MCF 10A (cell line): ENCODE measurements around the gene ANO2. TPM values are rescaled to one million over a fixed set of nuclear protein-coding genes. Genes with fewer than 3 reads are reported as not detected.

Experiments
- BruUV-seq: library from RNA; stranded (reverse); fragments of 400-500 nt; replicated peaks from 2 replicates; lab custom pipeline; 2021; lab: Mats Ljungman, UMichigan
- CTCF ChIA-PET: fragments of 300-600 bp; sonication (Branson Sonifier 250); formaldehyde crosslinking; extraction: SDS; loops from one replicate; lab custom pipeline; 2021; ENCODE audit warnings: antibody characterized with exemption, inconsistent platforms; lab: Yijun Ruan, JAX
- POLR2A ChIA-PET: fragments of 300-600, 350-650 bp; sonication (Branson Sonifier 250); formaldehyde crosslinking; extraction: SDS; loops from one replicate; lab custom pipeline; 2020; ENCODE audit warnings: antibody characterized with exemption, inconsistent platforms; lab: Yijun Ruan, JAX
- DNase-seq: peaks from one replicate; pipeline ENCODE4 v3.0.0-alpha.2; 2018; ENCODE audit not compliant: unreplicated experiment
- H3K27ac Mint-ChIP-seq: one replicate; pipeline ENCODE4 v1.8.0; 2022; ENCODE audit warnings: mild to moderate bottlenecking, low read depth, mixed read lengths; ENCODE audit not compliant: unreplicated experiment
- H3K27me3 Mint-ChIP-seq: one replicate; pipeline ENCODE4 v1.8.0; 2022; ENCODE audit warnings: mixed read lengths; ENCODE audit not compliant: insufficient read depth, unreplicated experiment
- H3K36me3 Mint-ChIP-seq: one replicate; pipeline ENCODE4 v1.8.0; 2022; ENCODE audit warnings: mild to moderate bottlenecking, moderate library complexity, mixed read lengths; ENCODE audit not compliant: insufficient read depth, unreplicated experiment
- H3K4me1 Mint-ChIP-seq: one replicate; pipeline ENCODE4 v1.8.0; 2022; ENCODE audit warnings: mixed read lengths; ENCODE audit not compliant: insufficient read depth, unreplicated experiment
- H3K4me3 Mint-ChIP-seq: one replicate; pipeline ENCODE4 v1.8.0; 2022; ENCODE audit warnings: mild to moderate bottlenecking, moderate library complexity, mixed read lengths; ENCODE audit not compliant: unreplicated experiment
- H3K9me3 Mint-ChIP-seq: one replicate; pipeline ENCODE4 v1.8.0; 2022; ENCODE audit warnings: mixed read lengths; ENCODE audit not compliant: unreplicated experiment
- intact Hi-C: fragments of 100-400 bp; cut with micrococcal nuclease; formaldehyde crosslinking; loops from 2 replicates; pipeline ENCODE4 v1.14.1; 2022
- total RNA-seq: library from RNA; stranded (reverse); gene quantifications from 2 replicates; pipeline ENCODE4 v1.2.3, GENCODE V29; 2022
- TF ChIP-seq, protein P1 (sequence below): fragments of 200-600 bp; IDR thresholded peaks from one replicate; pipeline ENCODE4 v1.8.0; 2022; ENCODE audit warnings: antibody characterized with exemption, mild to moderate bottlenecking; ENCODE audit not compliant: unreplicated experiment

ANO2 gene
- total RNA-seq, 1 experiment from 2014 or later, result not detected

GRCh38 chr12:5956987-5957386 is 11.9 kb upstream of the ANO2 start:
- no peaks in the 10 kb centered on the region for H3K36me3 Mint-ChIP-seq
- TF ChIP-seq, protein P1, sequence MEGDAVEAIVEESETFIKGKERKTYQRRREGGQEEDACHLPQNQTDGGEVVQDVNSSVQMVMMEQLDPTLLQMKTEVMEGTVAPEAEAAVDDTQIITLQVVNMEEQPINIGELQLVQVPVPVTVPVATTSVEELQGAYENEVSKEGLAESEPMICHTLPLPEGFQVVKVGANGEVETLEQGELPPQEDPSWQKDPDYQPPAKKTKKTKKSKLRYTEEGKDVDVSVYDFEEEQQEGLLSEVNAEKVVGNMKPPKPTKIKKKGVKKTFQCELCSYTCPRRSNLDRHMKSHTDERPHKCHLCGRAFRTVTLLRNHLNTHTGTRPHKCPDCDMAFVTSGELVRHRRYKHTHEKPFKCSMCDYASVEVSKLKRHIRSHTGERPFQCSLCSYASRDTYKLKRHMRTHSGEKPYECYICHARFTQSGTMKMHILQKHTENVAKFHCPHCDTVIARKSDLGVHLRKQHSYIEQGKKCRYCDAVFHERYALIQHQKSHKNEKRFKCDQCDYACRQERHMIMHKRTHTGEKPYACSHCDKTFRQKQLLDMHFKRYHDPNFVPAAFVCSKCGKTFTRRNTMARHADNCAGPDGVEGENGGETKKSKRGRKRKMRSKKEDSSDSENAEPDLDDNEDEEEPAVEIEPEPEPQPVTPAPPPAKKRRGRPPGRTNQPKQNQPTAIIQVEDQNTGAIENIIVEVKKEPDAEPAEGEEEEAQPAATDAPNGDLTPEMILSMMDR, result no peak
- intact Hi-C loops, result no loop called here
- no peaks in the 10 kb centered on the region for H3K9me3 Mint-ChIP-seq
- H3K4me1 Mint-ChIP-seq, result no peaks in the 10 kb centered on the region
- no peak overlapping the region for H3K4me3 Mint-ChIP-seq
- peaks cover 85% of the 10 kb centered on the region for H3K27me3 Mint-ChIP-seq
- CTCF ChIA-PET, result interaction anchor here (1.0 to 2.0 kb wide), 3 partner anchors 8 to 31 kb away, joined by 4 to 11 read pairs (median 4); no protein-coding TSS in a partner anchor
- H3K27ac Mint-ChIP-seq, result no peak overlapping the region
- BruUV-seq, result no TSS peak
- DNase-seq, result no peak
- POLR2A ChIA-PET, result no interaction called here

GRCh38 chr12:5954661-5955060 is 9.6 kb upstream of the ANO2 start:
- Mint-ChIP-seq H3K27me3 (peaks cover 83% of the 10 kb centered on the region), H3K9me3 (no peaks in the 10 kb centered on the region), H3K4me1 (no peaks in the 10 kb centered on the region), H3K4me3 (no peak overlapping the region), H3K36me3 (no peaks in the 10 kb centered on the region), H3K27ac (no peak overlapping the region)
- BruUV-seq, result no TSS peak
- TF ChIP-seq, protein P1, result no peak
- intact Hi-C loops, result no loop called here
- DNase-seq, result no peak
- POLR2A ChIA-PET, result no interaction called here
- CTCF ChIA-PET, result interaction anchor here (0.6 to 4.3 kb wide), 2 partner anchors 10 to 187 kb away, joined by 3 to 34 read pairs; no protein-coding TSS in a partner anchor

DNA sequence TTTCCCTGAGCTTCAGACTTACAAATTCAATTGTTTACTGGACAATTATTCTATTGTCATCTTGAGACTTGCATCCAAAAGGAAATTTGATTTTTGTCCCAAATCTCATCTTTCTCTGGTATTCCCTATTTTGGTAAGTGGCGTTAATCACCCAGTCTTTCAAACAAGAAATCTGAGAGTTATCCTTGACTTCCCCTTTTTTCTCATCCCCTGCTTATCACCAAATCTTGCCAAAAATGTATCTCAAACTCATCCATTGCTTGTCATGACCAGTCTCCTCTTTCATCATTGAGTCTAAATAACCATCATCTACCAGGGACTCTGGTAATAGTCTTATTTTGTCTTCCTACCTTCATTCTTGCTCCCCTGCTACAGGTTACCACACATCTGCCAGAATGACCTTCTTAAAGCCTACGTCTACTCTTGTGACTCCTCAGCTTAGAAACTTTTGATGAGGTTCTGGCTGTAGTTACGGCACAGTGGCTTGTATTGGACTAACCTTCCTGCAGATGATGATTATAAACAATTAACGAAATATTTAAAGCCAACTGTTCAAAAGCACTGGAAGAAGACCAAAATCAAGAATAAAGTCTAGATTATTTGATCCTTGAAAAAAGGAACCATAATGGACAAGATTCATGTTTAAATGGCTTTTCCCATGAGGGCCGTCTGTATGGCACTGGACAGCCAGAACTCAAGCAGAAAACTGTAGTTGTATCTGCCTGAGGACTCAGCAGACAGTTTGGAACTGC is 9.0 kb upstream of the ANO2 start:
- CTCF ChIA-PET, result interaction anchor here (0.6 to 4.3 kb wide), 2 partner anchors 11 to 187 kb away, joined by 3 to 34 read pairs; no protein-coding TSS in a partner anchor

DNA sequence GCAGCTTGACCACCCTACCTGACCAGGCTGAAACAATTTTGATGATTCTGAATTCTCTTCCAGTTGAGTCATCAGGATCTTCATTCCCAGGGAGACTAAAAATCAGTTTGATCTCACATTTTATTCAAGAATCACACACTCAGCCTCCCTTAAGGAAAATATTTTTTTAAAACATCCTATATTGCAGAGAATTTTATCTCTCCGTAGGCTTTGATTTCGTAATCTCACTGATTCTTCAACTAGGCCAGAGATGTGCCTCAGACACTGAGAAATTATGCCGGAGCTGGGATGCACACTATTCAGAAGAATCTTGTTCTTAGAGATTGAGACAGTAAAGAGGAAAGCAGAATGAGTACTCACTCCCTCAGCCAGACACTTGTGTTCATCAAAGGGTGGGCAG is 7.0 kb upstream of the ANO2 start:
- no peaks in the 10 kb centered on the region for H3K36me3 Mint-ChIP-seq
- no TSS peak for BruUV-seq
- TF ChIP-seq, protein P1, result no peak
- H3K4me3 Mint-ChIP-seq, result no peak overlapping the region
- POLR2A ChIA-PET, result no interaction called here
- no peak overlapping the region for H3K27ac Mint-ChIP-seq
- CTCF ChIA-PET, result interaction anchor here (0.6 to 4.3 kb wide), 4 partner anchors 13 to 1241 kb away, joined by 3 to 34 read pairs (median 6); no protein-coding TSS in a partner anchor
- intact Hi-C loops, result no loop called here
- DNase-seq, result no peak
- no peaks in the 10 kb centered on the region for H3K4me1 Mint-ChIP-seq
- H3K27me3 Mint-ChIP-seq, result peaks cover 78% of the 10 kb centered on the region
- no peaks in the 10 kb centered on the region for H3K9me3 Mint-ChIP-seq

More for the DNA sequence above, 9.0 kb upstream of the ANO2 start:
- H3K4me1 Mint-ChIP-seq, result no peaks in the 10 kb centered on the region
- TF ChIP-seq, protein P1, result no peak
- no peak overlapping the region for H3K27ac Mint-ChIP-seq
- H3K36me3 Mint-ChIP-seq, result no peaks in the 10 kb centered on the region
- H3K4me3 Mint-ChIP-seq, result no peak overlapping the region
- no peaks in the 10 kb centered on the region for H3K9me3 Mint-ChIP-seq
- intact Hi-C loops, result no loop called here
- no peak for DNase-seq
- no TSS peak for BruUV-seq
- POLR2A ChIA-PET, result no interaction called here
- H3K27me3 Mint-ChIP-seq, result peaks cover 83% of the 10 kb centered on the region
